NAMALWA (cell line): Measurements from ENCODE around the gene LSM10.
A peak's percentile ranks its signal among the peaks of the same experiment; 100 is the strongest.

Experiments used
- DNase-seq: peaks from one replicate; pipeline ENCODE4 v3.0.0-alpha.2; 2015; ENCODE audit warnings: low spot score

The LSM10 gene

GRCh38 chr1:36383240-36383639 lies 14.5 kb downstream of the LSM10 start:
- no peak for DNase-seq

DNA sequence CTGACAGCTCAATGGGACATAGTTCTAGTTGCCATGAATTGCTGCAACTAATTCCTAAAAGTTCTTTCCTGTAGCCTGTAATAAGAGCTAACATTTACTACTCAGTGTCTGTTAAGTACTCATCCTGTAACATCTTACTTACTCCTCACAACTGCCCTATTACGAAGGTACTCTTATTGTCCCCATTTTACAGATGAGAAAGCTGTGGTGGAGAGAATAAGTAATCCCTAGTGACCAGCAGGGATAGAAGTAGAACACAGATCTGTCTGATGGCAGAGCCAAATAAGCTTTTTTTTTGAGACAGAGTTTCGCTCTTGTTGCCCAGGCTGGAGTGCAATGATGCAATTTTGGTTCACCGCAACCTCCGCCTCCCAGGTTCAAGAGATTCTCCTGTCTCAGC lies 15.0 kb downstream of the LSM10 start:
- DNase-seq, result no peak

- no peak for DNase-seq
Measured at GRCh38 chr1:36382231-36382630, 15.5 kb downstream of the LSM10 start.

GRCh38 chr1:36381405-36381804 lies 16.3 kb downstream of the LSM10 start:
- DNase-seq, result no peak

- DNase-seq, result no peak
Measured at GRCh38 chr1:36380782-36381181, 16.9 kb downstream of the LSM10 start.

- DNase-seq, result no peak
Measured at GRCh38 chr1:36380143-36380619, 17.5 kb downstream of the LSM10 start.

DNA sequence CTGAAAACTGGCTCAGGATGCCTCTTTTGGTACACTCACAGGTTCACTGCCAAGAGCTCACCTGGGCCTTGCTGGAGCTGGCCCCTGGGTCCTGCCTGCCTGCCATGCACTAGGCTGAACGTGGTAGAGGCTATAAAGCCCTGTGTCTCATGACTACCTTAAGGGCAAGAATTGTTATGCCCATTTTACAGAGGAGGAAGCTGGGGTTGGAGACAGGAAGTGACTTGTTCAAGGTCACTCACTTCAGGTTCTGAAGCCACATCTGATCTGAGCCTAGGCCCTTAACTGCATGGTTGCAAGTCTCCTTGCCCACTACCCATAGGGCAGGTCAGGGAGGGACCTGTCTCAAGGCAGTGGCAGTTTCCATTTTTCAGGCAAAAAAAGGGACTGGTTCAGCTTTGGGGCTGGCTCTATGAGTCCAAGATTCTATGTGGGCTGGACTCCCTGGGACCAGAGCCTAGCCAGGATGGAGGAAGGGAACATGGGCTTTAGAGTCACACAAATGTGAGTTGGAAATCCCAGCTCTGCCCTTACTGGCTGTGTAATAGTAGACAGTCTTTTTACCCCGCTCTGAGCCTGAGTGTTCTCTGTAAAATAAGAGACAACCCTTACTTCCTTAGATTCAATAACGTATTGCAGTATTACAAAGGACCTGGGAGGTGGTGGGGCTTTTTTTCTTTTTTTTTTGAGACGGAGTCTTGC lies 19.8 kb downstream of the LSM10 start:
- DNase-seq, result peak; percentile 36

- no peak for DNase-seq
Measured at GRCh38 chr1:36372617-36373016, 25.1 kb downstream of the LSM10 start.

- DNase-seq, result peak; percentile 87
Measured at GRCh38 chr1:36369061-36369861, 28.4 kb downstream of the LSM10 start.

DNA sequence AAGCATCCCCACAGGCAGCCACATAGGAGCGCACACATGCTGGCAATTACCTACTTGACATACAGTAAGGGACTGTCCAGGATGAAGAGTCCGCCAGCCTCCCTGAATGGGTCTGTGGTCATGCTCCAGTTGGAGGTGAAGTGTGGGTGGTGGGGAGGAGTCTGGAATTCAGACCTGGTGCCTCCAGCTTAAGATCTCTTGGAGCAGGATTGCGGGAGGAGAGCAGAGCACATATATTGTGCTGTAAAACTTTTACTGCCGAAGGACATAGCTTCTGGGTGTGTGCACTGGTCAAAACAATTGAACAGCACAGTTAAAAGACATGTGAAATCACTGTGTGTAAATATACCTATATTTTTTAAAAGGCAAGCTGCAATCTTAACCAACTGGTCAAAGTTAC lies 29.9 kb downstream of the LSM10 start:
- DNase-seq, result no peak

DNA sequence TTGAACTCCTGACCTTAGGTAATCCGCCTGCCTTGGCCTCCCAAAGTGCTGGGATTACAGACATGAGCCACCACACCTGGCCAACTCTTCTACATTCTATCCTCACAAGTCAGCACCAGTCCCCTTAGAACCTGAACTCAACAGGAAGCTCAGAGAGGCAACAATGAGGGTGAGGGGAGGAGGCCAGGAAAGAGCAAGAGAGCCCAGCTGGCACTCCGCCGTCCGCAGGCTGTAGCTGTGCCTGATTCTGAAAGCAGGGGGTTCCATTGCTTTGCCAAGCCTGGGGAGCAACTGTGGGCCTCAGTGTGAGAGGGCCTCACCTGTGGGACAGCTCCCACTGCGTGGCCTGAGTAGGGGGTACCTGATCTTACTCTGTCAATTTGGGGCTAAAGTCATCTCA lies 30.6 kb downstream of the LSM10 start:
- no peak for DNase-seq

- DNase-seq, result no peak
Measured at GRCh38 chr1:36366091-36366661, 31.5 kb downstream of the LSM10 start.

DNA sequence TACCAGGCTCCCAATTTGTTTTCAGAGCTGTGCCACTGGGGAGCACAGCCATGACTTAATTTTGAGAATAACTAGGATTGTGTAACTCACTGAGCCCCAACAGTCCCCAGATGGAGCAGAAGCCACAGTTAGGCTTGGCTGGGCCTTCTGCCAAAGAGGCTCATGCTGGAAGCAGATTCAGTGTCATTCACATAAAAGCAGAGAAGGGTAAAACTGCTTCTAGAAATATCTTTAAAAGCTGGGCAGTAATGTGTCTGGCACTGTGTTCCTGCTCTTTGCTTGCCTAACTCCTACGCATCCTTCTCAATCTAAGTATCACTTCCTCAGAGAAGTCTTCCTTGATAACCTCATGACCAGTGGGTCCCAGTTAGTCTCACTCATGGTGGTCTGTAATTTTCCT lies 32.3 kb downstream of the LSM10 start:
- no peak for DNase-seq

DNA sequence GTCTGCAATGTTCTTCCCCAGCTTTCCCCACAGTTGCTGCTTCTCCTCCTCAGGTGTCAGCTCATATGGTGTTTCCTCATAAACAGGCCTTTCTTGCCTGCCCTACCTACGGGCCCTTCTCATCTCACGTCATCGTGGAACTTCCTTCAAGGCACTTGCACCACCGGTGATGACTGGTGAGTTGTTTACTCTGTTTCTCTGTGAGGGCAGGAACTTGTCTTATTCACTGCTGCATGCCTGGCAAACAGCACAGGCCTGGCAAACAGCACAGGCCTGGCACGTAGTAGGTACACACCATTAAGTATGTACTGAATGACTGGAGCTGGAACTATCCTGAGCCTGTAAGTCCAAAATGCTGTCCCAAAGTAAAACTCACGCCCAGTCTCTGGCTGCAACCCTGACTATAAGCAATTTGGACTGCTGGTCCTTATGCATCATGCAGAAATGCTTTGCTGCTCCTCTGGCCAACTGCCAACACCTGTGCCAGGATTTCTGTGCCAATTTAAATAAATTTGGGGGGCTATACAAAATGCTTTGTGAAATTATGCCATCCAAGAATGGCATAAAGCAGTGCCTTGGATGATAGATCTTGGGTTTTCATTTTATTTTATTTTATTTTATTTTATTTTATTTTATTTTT lies 37.7 kb downstream of the LSM10 start:
- DNase-seq, result no peak

DNA sequence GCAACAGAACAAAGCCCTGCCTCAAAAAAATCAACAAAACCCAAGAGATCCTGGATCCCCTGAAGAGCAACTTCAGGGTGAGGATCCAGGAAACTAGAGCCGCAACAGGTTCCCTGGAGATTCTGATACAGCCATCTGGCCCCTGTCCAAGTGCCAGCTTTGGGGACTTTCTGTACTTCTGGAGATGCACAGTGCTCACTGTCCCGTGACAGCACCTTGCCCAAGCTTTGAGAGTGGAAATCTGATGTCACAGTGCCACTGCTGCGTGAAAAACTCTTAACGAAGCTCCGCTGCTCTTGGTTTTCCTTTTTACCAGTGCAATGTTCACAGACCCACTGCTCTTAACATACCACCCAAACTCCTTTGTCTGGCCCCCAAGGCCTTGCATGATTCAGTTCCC lies 38.3 kb downstream of the LSM10 start:
- peak; percentile 43 for DNase-seq

DNA sequence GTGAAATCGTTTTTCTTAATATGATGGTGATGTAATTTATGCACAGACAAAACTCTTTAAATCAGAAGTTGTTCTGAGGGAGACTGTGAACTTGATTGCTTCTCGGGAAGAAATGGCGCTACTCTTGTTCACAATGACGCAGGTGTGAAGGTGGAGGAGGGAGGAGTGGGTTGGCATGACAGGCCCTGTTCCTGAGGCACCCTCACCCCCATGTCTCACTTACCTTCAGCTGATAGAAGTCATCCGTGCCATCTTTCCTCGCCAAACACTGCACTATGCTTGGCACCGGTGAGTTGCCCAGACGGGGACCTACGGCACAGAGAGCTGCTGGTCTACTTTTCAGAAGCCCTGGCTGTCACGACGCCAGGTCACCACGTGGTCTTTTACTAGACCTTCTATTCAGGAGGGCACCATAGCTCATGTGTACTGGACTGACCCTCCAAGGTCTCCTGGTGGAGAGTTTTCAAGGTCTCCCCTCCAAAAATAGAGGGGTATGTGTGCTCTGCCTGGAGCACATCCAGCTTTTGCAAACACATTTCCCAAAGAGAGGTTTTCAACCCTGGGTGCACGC lies 39.1 kb downstream of the LSM10 start:
- no peak for DNase-seq

GRCh38 chr1:36355811-36356210 lies 41.9 kb downstream of the LSM10 start:
- no peak for DNase-seq

GRCh38 chr1:36354486-36354885 lies 43.2 kb downstream of the LSM10 start:
- no peak for DNase-seq

DNA sequence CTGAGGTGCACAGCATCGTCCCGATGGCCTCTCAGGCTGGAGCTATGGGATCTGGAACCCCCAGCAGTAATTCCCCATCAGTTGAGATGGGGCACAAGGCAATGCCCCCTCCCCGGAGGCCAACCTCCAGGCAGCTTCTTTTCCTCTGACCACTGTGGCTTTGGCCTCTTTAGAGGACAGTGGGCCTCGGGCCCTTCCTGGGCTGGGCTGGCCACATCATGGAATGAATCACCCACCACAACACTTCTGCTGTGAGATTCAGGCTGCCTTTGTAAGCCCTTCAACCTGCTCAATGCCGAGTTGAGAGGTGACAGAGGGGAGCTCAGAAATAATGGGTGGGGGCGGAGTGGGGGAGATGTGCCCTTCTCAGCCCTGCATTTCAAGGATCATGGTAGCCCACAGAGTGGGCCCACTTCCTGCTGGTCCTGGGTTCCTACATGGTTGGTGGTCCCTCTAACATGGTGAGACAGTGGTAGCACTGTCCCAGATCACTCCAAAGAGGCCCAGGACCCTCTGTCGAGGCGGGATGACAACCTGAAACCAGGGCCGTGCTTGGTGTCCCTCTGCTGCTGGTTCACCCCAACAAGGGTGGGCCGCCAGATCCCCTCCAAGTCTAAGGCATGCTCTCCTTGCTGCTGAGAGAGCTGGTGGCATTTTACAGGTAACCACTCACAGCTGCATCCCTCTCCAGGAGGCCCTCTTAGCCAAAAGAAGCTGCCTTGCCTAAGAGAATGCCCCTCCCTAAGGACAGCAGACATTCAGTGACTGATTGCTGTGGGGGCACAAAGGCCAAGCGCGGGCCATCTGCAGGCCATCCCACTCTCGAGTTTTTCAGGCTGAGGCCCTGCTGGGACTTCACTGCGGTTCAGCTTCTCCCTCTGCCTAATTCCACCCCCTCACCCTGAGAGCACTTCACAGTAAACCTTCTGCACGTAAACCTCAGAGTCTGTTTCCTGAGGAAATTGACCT lies 44.5 kb downstream of the LSM10 start:
- DNase-seq, result no peak

GRCh38 chr1:36352125-36352909 lies 45.4 kb downstream of the LSM10 start:
- no peak for DNase-seq
